ENCODE results near the gene SDF2. TPM values are rescaled to one million over a fixed set of nuclear protein-coding genes. Genes with fewer than 3 reads are reported as not detected.

Gene SDF2
- total RNA-seq, 2 experiments from 2014 or later, result 30.3 to 32.0 TPM

DNA sequence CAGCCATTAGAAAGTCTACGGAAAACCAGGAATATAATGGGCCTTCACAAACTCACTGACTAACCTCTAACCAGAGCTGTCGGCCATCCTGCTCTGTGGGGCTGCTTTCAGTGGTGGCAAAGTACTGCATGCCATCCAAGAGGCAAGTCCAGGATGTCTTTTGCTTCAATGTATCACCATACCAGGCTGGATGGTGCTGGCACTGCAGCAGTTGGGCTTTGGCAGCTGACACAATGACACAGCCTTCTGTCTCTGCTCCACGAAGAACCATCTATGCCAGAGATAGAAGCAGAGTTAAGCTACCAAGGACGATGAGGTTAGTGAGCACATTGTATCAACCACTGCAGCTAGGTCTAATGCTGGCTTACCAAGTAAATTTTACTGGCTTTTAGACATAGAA lies 38.0 kb downstream of the SDF2 start:
- intact Hi-C loops (cut with DNase I, micrococcal nuclease), result no loop called here

DNA sequence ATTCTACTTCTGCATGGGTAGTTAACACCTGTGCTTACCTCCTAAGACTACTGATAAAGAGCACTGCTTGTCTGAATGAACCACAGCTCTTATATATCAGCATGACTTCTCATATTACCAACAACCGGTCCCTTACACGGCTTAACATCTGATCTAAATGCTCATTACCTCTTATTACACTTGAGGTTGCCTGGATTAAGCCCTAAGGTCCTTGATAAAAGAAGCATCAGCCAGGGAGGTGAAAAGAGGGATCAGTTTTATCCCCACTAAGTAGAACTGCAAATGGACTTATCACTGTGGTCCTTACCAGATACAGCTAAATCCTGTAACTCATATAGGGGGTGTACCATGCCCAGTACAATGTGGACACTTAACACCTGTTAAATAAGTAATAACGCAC lies 39.5 kb downstream of the SDF2 start:
- ATAC-seq (ENCODE audit: poor library complexity) (no peak), DNase-seq (no peak)
- Histone ChIP-seq H3K27me3 (ENCODE audit: control insufficient read depth in 1 of 2, insufficient read depth in 2 of 2, low read length in 2 of 2) (no peaks in the 10 kb centered on the region), H3K36me3 (ENCODE audit: insufficient read depth, low read length) (peaks cover 83% of the 10 kb centered on the region), H3K27ac (ENCODE audit: low read depth in 1 of 2, low read length in 2 of 2) (no peak overlapping the region), H3K9me3 (ENCODE audit: control insufficient read depth in 1 of 2, insufficient read depth in 1 of 2, low read length in 2 of 2) (no peaks in the 10 kb centered on the region), H3K4me3 (ENCODE audit: low read length) (no peak overlapping the region), H3K4me1 (ENCODE audit: insufficient read depth, low read length) (no peaks in the 10 kb centered on the region)
- Mint-ChIP-seq H3K27me3 (no peaks in the 10 kb centered on the region), H3K4me3 (no peak overlapping the region), H3K4me1 (ENCODE audit: low read depth) (peaks cover 4% of the 10 kb centered on the region), H3K9me3 (no peaks in the 10 kb centered on the region), H3K36me3 (ENCODE audit: low read depth) (peaks cover 94% of the 10 kb centered on the region), H3K27ac (no peak overlapping the region)
- ChIA-PET POLR2A (no interaction called here), CTCF (interaction anchor here (0.7 kb wide), 1 partner anchor 11 kb away, joined by 3 read pairs; no protein-coding TSS in a partner anchor)
- TF ChIP-seq, protein P1, sequence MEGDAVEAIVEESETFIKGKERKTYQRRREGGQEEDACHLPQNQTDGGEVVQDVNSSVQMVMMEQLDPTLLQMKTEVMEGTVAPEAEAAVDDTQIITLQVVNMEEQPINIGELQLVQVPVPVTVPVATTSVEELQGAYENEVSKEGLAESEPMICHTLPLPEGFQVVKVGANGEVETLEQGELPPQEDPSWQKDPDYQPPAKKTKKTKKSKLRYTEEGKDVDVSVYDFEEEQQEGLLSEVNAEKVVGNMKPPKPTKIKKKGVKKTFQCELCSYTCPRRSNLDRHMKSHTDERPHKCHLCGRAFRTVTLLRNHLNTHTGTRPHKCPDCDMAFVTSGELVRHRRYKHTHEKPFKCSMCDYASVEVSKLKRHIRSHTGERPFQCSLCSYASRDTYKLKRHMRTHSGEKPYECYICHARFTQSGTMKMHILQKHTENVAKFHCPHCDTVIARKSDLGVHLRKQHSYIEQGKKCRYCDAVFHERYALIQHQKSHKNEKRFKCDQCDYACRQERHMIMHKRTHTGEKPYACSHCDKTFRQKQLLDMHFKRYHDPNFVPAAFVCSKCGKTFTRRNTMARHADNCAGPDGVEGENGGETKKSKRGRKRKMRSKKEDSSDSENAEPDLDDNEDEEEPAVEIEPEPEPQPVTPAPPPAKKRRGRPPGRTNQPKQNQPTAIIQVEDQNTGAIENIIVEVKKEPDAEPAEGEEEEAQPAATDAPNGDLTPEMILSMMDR (IDR thresholded peaks at IDR 0.05), result no peak
- intact Hi-C loops (cut with DNase I, micrococcal nuclease), result no loop called here

More for the DNA sequence above, 38.0 kb downstream of the SDF2 start:
- Mint-ChIP-seq H3K9me3 (no peaks in the 10 kb centered on the region), H3K27ac (no peak overlapping the region), H3K36me3 (ENCODE audit: low read depth) (peaks cover 96% of the 10 kb centered on the region), H3K4me1 (ENCODE audit: low read depth) (peaks cover 4% of the 10 kb centered on the region), H3K4me3 (no peak overlapping the region), H3K27me3 (no peaks in the 10 kb centered on the region)
- ATAC-seq (ENCODE audit: poor library complexity) (no peak), DNase-seq (no peak)
- H3K27me3 ChIP-seq (ENCODE audit: control insufficient read depth in 1 of 2, insufficient read depth in 2 of 2, low read length in 2 of 2), result no peaks in the 10 kb centered on the region
- CTCF ChIA-PET, result no interaction called here
- H3K27ac ChIP-seq (ENCODE audit: low read depth in 1 of 2, low read length in 2 of 2), result no peak overlapping the region
- no peaks in the 10 kb centered on the region for H3K9me3 ChIP-seq (ENCODE audit: control insufficient read depth in 1 of 2, insufficient read depth in 1 of 2, low read length in 2 of 2)
- POLR2A ChIA-PET, result interaction anchor here (0.7 to 1.1 kb wide), 2 partner anchors 8 to 52 kb away, joined by 3 to 5 read pairs; partner anchors contain the start of gene PIGS
- H3K4me1 ChIP-seq (ENCODE audit: insufficient read depth, low read length), result no peaks in the 10 kb centered on the region
- H3K4me3 ChIP-seq (ENCODE audit: low read length), result no peak overlapping the region
- TF ChIP-seq, protein P1 (IDR thresholded peaks at IDR 0.05), result no peak
- peaks cover 83% of the 10 kb centered on the region for H3K36me3 ChIP-seq (ENCODE audit: insufficient read depth, low read length)

DNA sequence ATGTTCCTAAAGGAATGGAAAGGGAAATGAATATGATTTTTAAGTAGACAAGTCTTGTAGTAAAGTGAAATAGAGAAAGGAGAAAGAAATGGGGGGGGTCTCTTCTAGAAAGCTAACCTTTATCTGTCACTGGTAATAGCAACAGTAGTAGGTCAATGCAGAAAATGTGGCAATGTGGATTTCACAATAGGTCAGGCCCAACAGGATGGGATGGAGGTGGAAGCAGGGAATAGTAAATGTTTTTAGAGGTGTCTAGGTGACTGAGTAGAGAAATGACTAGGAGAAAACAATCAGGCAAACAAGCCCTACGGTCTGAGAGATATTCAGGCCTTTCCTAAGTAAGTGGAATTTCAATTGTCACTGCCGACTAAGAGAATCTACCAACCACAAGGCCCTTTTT lies 41.7 kb downstream of the SDF2 start:
- Mint-ChIP-seq H3K27me3 (no peaks in the 10 kb centered on the region), H3K9me3 (no peaks in the 10 kb centered on the region), H3K27ac (no peak overlapping the region), H3K4me1 (ENCODE audit: low read depth) (no peaks in the 10 kb centered on the region), H3K36me3 (ENCODE audit: low read depth) (peaks cover 96% of the 10 kb centered on the region), H3K4me3 (no peak overlapping the region)
- ChIA-PET CTCF (no interaction called here), POLR2A (no interaction called here)
- Histone ChIP-seq H3K4me1 (ENCODE audit: insufficient read depth, low read length) (no peaks in the 10 kb centered on the region), H3K36me3 (ENCODE audit: insufficient read depth, low read length) (peaks cover 95% of the 10 kb centered on the region), H3K4me3 (ENCODE audit: low read length) (no peak overlapping the region), H3K9me3 (ENCODE audit: control insufficient read depth in 1 of 2, insufficient read depth in 1 of 2, low read length in 2 of 2) (no peaks in the 10 kb centered on the region), H3K27me3 (ENCODE audit: control insufficient read depth in 1 of 2, insufficient read depth in 2 of 2, low read length in 2 of 2) (no peaks in the 10 kb centered on the region), H3K27ac (ENCODE audit: low read depth in 1 of 2, low read length in 2 of 2) (no peak overlapping the region)
- DNase-seq (no peak), ATAC-seq (ENCODE audit: poor library complexity) (no peak)
- intact Hi-C loops (cut with DNase I, micrococcal nuclease), result no loop called here
- TF ChIP-seq, protein P1 (IDR thresholded peaks at IDR 0.05), result no peak
